Lower leg skin (tissue), 4 donors: Measurements from ENCODE around the gene NCOR1. TPM values are rescaled to one million over a fixed set of nuclear protein-coding genes. Genes with fewer than 3 reads are reported as not detected.
"Not testable (repeated sequence)": the region's sequence is repeated elsewhere in the genome, so short reads cannot be mapped to it uniquely, and the experiment has no call there.

Experiments
- DNase-seq, 2 donors: peaks; one replicate each; pipeline ENCODE4 v3.0.0-alpha.2; 2019; ENCODE audit warnings: low spot score in 2 of 2
- H3K4me3 ChIP-seq: fragments of 200-600 bp; sonication (generic); 2 replicates; pipeline ENCODE4 v1.5.1; 2017; ENCODE audit warnings: mild to moderate bottlenecking, low read depth; ENCODE audit not compliant: poor library complexity, severe bottlenecking
- CTCF ChIP-seq, 3 donors: fragments of 450-650 bp; IDR thresholded peaks; one replicate each; pipeline ENCODE4 v1.5.1; 2016; ENCODE audit warnings: antibody characterized with exemption in 3 of 3, mild to moderate bottlenecking in 3 of 3, moderate library complexity in 2 of 3
- POLR2A ChIP-seq, 2 donors: fragments of 450-650 bp; IDR thresholded peaks; one replicate each; pipeline ENCODE4 v1.6.1; 2016 to 2017; ENCODE audit warnings: antibody characterized with exemption in 2 of 2, mild to moderate bottlenecking in 1 of 2, moderate library complexity in 1 of 2
- WGBS, 2 donors: methylation state at CpG; one replicate each; pipeline ENCODE4 v1.1.5; 2018; 5-methylcytosine and 5-hydroxymethylcytosine counted together
- intact Hi-C: fragments of 100-400 bp; cut with DNase I; formaldehyde crosslinking; loops from one replicate; pipeline ENCODE4 v1.15.0; 2023; ENCODE audit warnings: low total_unique reads
- total RNA-seq, 4 donors: library from RNA; depleted of rRNA; stranded (reverse); fragments of >200 nt; gene quantifications; one replicate each; pipeline ENCODE4 v1.1.0, GENCODE V29; 2016

NCOR1 gene
- total RNA-seq, 4 donors from 2014 or later: 84.2 to 161 (median 115) TPM

- no peak overlapping the region for H3K4me3 ChIP-seq
- no peak for TF ChIP-seq CTCF (IDR thresholded peaks at IDR 0.05)
- TF ChIP-seq POLR2A (IDR thresholded peaks at IDR 0.05): no peak
- intact Hi-C loops: no loop called here
- 77 to 82% methylated on average over 9 of the region's 9 CpGs for WGBS, 2 donors
- no peak for DNase-seq
These were observed 28.6 kb upstream of the NCOR1 start for GRCh38 chr17:16243801-16244567.

DNA sequence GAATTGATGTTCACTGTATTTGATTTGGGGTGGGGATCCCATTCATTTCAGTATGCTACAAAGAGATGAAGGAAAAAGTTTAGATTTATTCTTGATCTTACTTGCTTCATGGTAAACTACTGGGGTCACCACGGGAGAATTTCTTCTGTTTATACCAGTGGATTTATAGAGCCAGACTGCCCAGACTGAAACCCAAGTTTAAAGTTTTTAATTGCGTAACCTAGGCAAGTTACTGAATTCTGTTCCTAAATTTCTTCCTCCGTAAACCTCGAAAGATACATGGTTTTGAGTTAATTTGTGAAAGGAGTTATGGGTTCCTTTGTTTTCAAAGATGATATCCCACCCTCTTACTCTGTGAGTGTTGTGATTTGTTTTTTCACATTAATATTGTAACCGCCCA, 28.1 kb upstream of the NCOR1 start:
- intact Hi-C loops: no loop called here
- 90 to 91% methylated on average over 5 of the region's 5 CpGs for WGBS, 2 donors
- H3K4me3 ChIP-seq: no peak overlapping the region
- TF ChIP-seq POLR2A (IDR thresholded peaks at IDR 0.05) (no peak), CTCF (IDR thresholded peaks at IDR 0.05) (no peak)
- no peak for DNase-seq

DNA sequence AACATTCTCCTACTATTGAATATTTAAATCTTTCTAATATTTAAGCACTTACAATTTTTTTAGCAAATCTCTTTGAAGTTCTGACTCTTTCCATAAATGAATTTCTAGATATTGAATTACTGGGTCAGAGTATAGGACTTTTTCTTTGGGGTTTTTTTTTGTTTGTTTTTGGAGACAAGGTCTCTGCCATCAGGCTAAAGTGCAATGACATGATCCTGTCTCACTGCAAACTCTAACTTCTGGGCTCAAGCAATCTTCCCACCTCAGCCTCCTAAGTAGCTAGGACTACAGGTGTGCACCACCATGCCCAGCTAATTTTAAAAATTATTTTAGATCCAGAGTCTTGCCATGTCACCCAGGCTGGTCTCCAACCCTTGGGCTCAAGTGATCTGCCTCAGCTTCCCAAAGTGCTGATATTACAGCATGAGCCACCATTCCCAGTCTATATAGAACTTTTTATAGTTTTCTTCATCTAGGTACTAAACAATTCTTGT, 26.6 kb upstream of the NCOR1 start:
- TF ChIP-seq CTCF (IDR thresholded peaks at IDR 0.05): no peak
- TF ChIP-seq POLR2A (IDR thresholded peaks at IDR 0.05): no peak
- DNase-seq: no peak
- H3K4me3 ChIP-seq: no peak overlapping the region
- intact Hi-C loops: no loop called here

DNA sequence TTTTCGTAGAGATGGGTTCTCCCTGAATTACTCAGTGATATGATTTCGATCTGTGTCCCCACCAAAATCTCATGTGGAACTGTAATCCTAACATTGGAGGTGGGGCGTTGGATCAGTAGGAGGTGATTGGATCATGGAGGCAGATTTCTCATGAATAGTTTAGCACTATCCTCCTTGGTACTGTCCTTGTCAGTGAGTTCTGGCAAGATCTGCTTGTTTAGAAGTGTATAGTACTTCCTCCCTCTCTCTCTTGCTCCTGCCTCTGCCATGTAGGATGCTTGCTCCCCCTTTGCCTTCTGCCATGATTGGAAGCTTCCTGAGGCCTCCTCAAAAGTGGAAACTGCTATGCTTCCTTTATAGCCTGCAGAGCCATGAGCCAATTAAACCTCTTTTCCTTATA, 24.6 kb upstream of the NCOR1 start:
- H3K4me3 ChIP-seq: no peak overlapping the region
- TF ChIP-seq CTCF (IDR thresholded peaks at IDR 0.05) (no peak), POLR2A (IDR thresholded peaks at IDR 0.05) (no peak)
- intact Hi-C loops: no loop called here
- 94 to 97% methylated on average over 3 of the region's 3 CpGs for WGBS, 2 donors
- no peak for DNase-seq

- WGBS, 2 donors: 92 to 100% methylated on average over 1 of the region's 1 CpG
- no peak for DNase-seq
- intact Hi-C loops: no loop called here
- H3K4me3 ChIP-seq: no peak overlapping the region
- TF ChIP-seq CTCF (IDR thresholded peaks at IDR 0.05) (no peak), POLR2A (IDR thresholded peaks at IDR 0.05) (no peak)
These were observed 17.1 kb upstream of the NCOR1 start for GRCh38 chr17:16232391-16232790.

- intact Hi-C loops, H3K4me3 ChIP-seq, DNase-seq: not testable (repeated sequence)
- 90 to 91% methylated on average over 8 of the region's 8 CpGs for WGBS, 2 donors
These were observed 14.7 kb upstream of the NCOR1 start for GRCh38 chr17:16229912-16230561.
